Gastrocnemius medialis (tissue), 4 donors: Measurements from ENCODE around the gene TMEM175. TPM values are rescaled to one million over a fixed set of nuclear protein-coding genes. Genes with fewer than 3 reads are reported as not detected.

ENCODE experiments used
- ATAC-seq, 2 donors: fragments of 150-250 bp; one replicate each; pipeline ENCODE4 v1.9.1; 2016
- DNase-seq, 2 donors: peaks; one replicate each; pipeline ENCODE4 v3.0.0-alpha.2; 2019
- H3K27ac ChIP-seq, 4 donors: fragments of 200-600 bp; sonication (generic); 1 replicate in 1 of 4; 2 replicates in 3 of 4; pipeline ENCODE4 v1.5.1; 2016 to 2018; ENCODE audit warnings: mild to moderate bottlenecking in 2 of 4, moderate library complexity in 1 of 4
- H3K27me3 ChIP-seq, 3 donors: fragments of 200-600 bp; sonication (generic) in 2 of 3; 1 replicate in 1 of 3; 2 replicates in 2 of 3; pipeline versions ENCODE4 v1.5.1 to v1.6.0; 2016 to 2019; ENCODE audit warnings: mild to moderate bottlenecking in 1 of 3, moderate library complexity in 1 of 3
- H3K36me3 ChIP-seq, 2 donors: fragments of 200-600 bp; sonication (generic) in 1 of 2; one replicate each; pipeline ENCODE4 v1.5.1; 2017 to 2018
- H3K4me1 ChIP-seq, 2 donors: fragments of 200-600 bp; sonication (generic) in 1 of 2; one replicate each; pipeline ENCODE4 v1.5.1; 2016 to 2017; ENCODE audit warnings: mild to moderate bottlenecking in 2 of 2
- H3K4me3 ChIP-seq, 4 donors: fragments of 200-600 bp; sonication (generic) in 3 of 4; 1 replicate in 1 of 4; 2 replicates in 3 of 4; pipeline ENCODE4 v1.5.1; 2016 to 2019; ENCODE audit warnings: mild to moderate bottlenecking in 2 of 4
- H3K9me3 ChIP-seq, 3 donors: fragments of 200-600 bp; sonication (generic) in 2 of 3; 1 replicate in 1 of 3; 2 replicates in 2 of 3; pipeline ENCODE4 v1.5.1; 2016 to 2019
- POLR2A ChIP-seq, 2 donors: fragments of 450-650 bp; IDR thresholded peaks; one replicate each; pipeline ENCODE4 v1.6.1; 2017; ENCODE audit warnings: antibody characterized with exemption in 2 of 2, mild to moderate bottlenecking in 2 of 2, moderate library complexity in 2 of 2
- in situ Hi-C, 4 donors: fragments of 200-750 bp; cut with MboI; loops; one replicate each; pipeline versions ENCODE4 v1.15.0 to v1.8.0; 2017; ENCODE audit warnings: low sequenced_read_pairs in 4 of 4
- intact Hi-C: fragments of 100-400 bp; cut with DNase I; formaldehyde crosslinking; loops from one replicate; pipeline ENCODE4 v1.15.1; 2023; ENCODE audit warnings: low total_unique reads
- total RNA-seq, 4 donors: library from RNA; depleted of rRNA; stranded (reverse); fragments of >200 nt; gene quantifications; one replicate each; pipeline versions ENCODE4 v1.1.0 to v1.2.3, GENCODE V29; 2016
- TF ChIP-seq, protein P1 (sequence below), 5 experiments: fragments of 450-650 bp in 3 of 5; fragments of 200-600 bp in 2 of 5; sonication (generic) in 2 of 5; IDR thresholded peaks in 4 of 5; conservative IDR thresholded peaks in 1 of 5; 1 replicate in 4 of 5; 2 replicates in 1 of 5; pipeline ENCODE4 v1.5.1; 2016 to 2019; ENCODE audit warnings: antibody characterized with exemption in 5 of 5, mild to moderate bottlenecking in 3 of 5, moderate library complexity in 3 of 5

TMEM175 gene
- total RNA-seq, 4 donors from 2014 or later: 15.3 to 29.6 (median 20.8) TPM

DNA sequence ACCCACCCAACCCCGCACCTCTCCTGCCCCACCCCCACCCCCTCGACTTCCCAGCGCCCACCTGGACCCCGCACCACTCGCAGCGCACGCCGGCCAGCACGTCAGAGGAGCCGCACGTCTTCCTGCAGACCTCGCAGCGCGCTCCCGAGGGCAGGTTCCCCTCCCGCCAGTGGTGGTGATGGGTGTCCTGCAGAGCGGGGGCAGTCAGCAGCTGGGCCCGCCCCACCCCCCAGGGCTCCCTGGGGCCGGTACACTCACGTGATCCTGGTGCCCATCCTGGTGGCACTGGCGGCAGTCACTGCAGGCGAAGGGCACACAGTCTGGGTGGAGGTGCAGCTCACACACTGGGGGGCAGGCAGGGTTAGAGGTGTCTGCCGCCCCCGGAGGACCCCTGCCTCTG, 36.0 kb downstream of the TMEM175 start:
- in situ Hi-C loops: no loop called here
- Histone ChIP-seq H3K4me1 (peaks cover 15 to 16% of the 10 kb centered on the region in 2 donors), H3K27ac (no peak overlapping the region), H3K4me3 (no peak overlapping the region), H3K27me3 (no peaks in the 10 kb centered on the region), H3K36me3 (no peaks in the 10 kb centered on the region), H3K9me3 (no peaks in the 10 kb centered on the region)
- TF ChIP-seq, protein P1, sequence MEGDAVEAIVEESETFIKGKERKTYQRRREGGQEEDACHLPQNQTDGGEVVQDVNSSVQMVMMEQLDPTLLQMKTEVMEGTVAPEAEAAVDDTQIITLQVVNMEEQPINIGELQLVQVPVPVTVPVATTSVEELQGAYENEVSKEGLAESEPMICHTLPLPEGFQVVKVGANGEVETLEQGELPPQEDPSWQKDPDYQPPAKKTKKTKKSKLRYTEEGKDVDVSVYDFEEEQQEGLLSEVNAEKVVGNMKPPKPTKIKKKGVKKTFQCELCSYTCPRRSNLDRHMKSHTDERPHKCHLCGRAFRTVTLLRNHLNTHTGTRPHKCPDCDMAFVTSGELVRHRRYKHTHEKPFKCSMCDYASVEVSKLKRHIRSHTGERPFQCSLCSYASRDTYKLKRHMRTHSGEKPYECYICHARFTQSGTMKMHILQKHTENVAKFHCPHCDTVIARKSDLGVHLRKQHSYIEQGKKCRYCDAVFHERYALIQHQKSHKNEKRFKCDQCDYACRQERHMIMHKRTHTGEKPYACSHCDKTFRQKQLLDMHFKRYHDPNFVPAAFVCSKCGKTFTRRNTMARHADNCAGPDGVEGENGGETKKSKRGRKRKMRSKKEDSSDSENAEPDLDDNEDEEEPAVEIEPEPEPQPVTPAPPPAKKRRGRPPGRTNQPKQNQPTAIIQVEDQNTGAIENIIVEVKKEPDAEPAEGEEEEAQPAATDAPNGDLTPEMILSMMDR (IDR thresholded peaks at IDR 0.05 in 4 of 5, conservative IDR thresholded peaks at IDR 0.05 in 1 of 5): no peak
- no peak for TF ChIP-seq POLR2A (IDR thresholded peaks at IDR 0.05)
- intact Hi-C loops: no loop called here
- no peak for ATAC-seq
- DNase-seq: no peak

DNA sequence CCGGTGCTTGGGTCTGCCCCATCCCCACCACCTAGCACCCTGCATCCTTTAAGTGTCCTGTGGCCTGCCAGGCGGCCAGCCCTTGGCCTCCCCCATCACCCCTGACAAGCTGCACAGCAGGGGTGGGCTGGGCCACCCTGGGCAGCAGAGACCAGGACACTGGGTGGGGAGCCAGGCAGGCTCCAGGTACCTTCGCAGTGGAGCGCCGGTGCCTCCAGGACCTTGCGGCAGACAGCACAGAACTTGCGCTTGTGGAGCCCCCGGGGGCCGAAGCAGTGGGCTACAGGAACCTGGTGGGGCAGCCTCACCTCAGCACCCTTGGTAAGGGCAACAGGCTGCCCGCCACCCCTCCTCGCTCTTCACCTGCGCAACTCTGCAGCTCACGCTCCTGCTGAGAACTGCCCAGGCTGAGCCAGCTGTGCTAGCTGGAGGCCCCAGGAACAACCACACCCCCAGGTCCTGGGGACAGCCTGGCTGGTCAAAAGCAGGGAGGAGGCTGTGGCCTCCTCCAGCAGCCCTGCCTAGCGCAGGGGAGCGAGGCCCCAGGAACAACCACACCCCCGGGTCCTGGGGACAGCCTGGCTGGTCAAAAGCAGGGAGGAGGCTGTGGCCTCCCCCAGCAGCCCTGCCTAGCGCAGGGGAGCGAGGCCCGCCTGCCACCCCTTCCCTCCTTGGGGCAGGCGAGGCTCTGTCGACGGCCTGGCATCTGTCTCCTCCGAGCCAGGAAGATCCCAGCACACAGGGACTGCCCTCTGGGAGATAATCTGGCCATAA, 36.5 kb downstream of the TMEM175 start:
- DNase-seq (no peak), ATAC-seq (no peak)
- Histone ChIP-seq H3K4me3 (no peak overlapping the region), H3K27ac (no peak overlapping the region), H3K36me3 (no peaks in the 10 kb centered on the region), H3K9me3 (no peaks in the 10 kb centered on the region), H3K4me1 (peaks cover 15 to 16% of the 10 kb centered on the region in 2 donors), H3K27me3 (no peaks in the 10 kb centered on the region)
- in situ Hi-C loops: no loop called here
- no peak for TF ChIP-seq POLR2A (IDR thresholded peaks at IDR 0.05)
- TF ChIP-seq, protein P1 (IDR thresholded peaks at IDR 0.05 in 4 of 5, conservative IDR thresholded peaks at IDR 0.05 in 1 of 5): no peak
- intact Hi-C loops: no loop called here

DNA sequence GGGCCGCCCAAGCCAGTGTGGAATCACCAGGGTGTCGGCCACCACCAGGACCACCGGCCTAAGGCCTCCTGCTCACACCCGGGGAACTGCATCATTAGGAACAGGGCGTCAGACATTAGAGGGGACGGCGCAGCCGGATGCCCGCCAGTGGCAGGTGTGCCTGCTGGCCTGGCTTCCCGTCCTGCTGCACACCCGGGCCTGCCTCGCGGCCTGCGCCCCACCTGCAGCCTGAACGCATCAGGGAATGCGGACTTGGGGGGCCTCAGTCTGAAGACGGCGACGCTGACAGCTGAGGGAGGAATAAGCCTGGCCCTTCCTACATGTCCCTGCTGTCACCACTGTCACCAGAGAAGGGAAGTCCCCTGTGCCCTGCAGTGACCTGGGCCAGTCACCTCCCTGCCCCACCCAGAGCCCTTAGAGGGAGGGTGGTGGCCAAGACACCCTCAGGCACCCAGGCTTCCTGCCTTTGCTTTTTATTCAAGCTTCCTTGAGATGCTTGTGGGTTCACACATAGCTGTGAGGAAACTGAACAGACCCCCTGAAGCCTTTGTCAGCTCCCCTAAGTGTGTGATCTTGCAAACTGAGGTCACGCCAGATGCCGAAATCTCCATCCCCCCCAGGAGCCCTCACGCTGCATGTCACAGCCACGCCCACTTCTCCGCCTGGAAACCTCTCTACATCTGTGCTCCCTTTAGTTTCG, 37.9 kb downstream of the TMEM175 start:
- no peaks in the 10 kb centered on the region for H3K27me3 ChIP-seq
- intact Hi-C loops: no loop called here

DNA sequence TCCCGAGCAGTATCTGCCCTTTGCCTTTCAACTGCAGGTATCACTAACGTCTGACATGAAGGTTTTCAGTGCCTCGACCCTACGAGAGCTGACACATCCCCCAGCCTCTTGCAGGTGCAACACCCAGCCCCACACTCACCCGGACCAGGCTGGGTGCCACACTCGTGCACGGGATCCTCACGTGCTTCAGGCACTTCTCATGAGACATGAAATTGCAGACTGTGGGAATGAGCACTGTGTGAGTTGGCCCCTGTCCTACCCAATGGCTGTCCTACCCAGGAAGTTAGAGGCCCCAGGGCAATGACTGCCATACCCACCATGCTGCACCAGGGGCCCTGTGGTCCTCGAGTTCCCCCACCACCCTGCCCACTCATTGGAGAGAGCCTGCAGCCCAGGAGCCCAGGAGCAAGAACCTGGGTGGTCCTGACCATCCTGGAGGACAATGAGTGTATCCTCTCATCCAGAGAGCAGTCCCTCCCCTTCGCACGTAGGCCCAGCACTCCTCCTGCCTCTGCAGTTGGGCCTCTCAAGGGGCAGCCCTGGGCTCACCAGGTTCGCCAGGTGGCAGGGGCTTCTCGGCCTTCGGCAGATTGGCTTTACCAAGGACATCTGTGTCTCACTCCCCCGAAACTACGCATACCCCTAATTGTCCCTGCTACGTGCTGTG, 38.7 kb downstream of the TMEM175 start:
- no peaks in the 10 kb centered on the region for H3K27me3 ChIP-seq
- H3K4me1 ChIP-seq: peaks cover 15 to 16% of the 10 kb centered on the region in 2 donors
- TF ChIP-seq, protein P1 (IDR thresholded peaks at IDR 0.05 in 4 of 5, conservative IDR thresholded peaks at IDR 0.05 in 1 of 5): no peak
- TF ChIP-seq POLR2A (IDR thresholded peaks at IDR 0.05): no peak
- no peak for DNase-seq
- in situ Hi-C loops (no loop called here), intact Hi-C loops (no loop called here)
- ATAC-seq: no peak
- no peaks in the 10 kb centered on the region for H3K36me3 ChIP-seq
- no peak overlapping the region for H3K4me3 ChIP-seq
- no peaks in the 10 kb centered on the region for H3K9me3 ChIP-seq
- no peak overlapping the region for H3K27ac ChIP-seq

More for the DNA sequence above, 37.9 kb downstream of the TMEM175 start:
- Histone ChIP-seq H3K4me1 (peaks cover 15 to 16% of the 10 kb centered on the region in 2 donors), H3K4me3 (no peak overlapping the region), H3K9me3 (no peaks in the 10 kb centered on the region), H3K27ac (no peak overlapping the region), H3K36me3 (no peaks in the 10 kb centered on the region)
- TF ChIP-seq, protein P1 (IDR thresholded peaks at IDR 0.05 in 4 of 5, conservative IDR thresholded peaks at IDR 0.05 in 1 of 5): no peak
- no peak for TF ChIP-seq POLR2A (IDR thresholded peaks at IDR 0.05)
- ATAC-seq: no peak
- DNase-seq: no peak
- in situ Hi-C loops: no loop called here
